HepG2 (cell line): ENCODE data around the gene MTHFSD.

Experiments
- EP300 ChIP-seq, 3 experiments: sonication (generic) in 1 of 3; formaldehyde crosslinking in 1 of 3; IDR thresholded peaks; 2 replicates each; pipeline versions ENCODE4 v1.5.1 to v1.6.1; 2011 to 2020; ENCODE audit warnings: low read depth in 2 of 3, low read length in 2 of 3, borderline replicate concordance in 1 of 3, improper control_type of control experiment in 1 of 3, mild to moderate bottlenecking in 1 of 3, missing genetic modification reagents in 1 of 3, moderate library complexity in 1 of 3
- KAT8 ChIP-seq: IDR thresholded peaks from 2 replicates; pipeline ENCODE4 v1.6.1; 2016; ENCODE audit warnings: missing genetic modification reagents, missing compliant biosample characterization
- POLR2A ChIP-seq, 2 experiments: IDR thresholded peaks; 2 replicates each; pipeline ENCODE4 v1.6.1; 2011; ENCODE audit warnings: low read depth in 2 of 2, low read length in 2 of 2, mild to moderate bottlenecking in 1 of 2, moderate library complexity in 1 of 2; ENCODE audit not compliant: insufficient read depth in 1 of 2
- POLR2AphosphoS5 ChIP-seq: IDR thresholded peaks from 2 replicates; pipeline ENCODE4 v1.6.1; 2012; ENCODE audit warnings: low read depth, low read length
- ZNF572 ChIP-seq: sonication (generic); formaldehyde crosslinking; IDR thresholded peaks from 2 replicates; pipeline ENCODE4 v1.5.1; 2020; ENCODE audit warnings: mild to moderate bottlenecking, missing genetic modification reagents
- TF ChIP-seq, protein P1 (sequence below): sonication (generic); formaldehyde crosslinking; IDR thresholded peaks from 2 replicates; pipeline ENCODE4 v1.5.0; 2020; ENCODE audit warnings: missing genetic modification reagents, mild to moderate bottlenecking, borderline replicate concordance

DNA sequence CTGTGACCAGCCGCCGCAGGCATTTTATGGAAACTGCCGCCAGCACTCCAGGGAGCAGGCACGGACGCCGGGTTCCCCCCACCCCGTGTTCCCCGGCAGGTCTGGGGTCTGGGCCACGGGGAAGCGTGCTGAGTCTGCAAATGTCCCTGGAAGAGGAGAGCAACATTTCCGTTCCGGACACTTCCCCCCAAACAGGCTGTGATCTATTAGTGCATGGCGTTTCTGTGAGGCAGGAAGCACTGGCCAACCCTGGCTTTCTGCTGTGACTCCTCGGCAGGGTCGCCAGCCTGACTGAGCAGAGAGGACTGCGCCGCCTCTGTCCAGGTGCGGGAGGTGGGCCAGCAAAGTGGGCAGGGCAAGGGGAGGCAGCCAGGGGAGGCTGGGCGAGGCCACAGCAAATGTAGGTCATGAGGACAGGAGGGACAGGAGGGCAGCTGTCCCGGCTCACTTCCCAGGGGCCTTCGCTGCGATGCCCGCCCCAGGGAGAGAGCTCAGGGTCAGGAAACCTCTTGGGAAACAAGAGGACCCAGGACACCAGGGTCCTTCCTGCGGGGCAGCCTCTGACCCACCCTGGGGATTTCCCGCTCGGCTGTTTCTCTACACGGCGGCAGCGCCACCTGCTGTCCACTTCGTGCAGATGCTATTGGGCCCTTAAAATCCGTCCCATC is 35.3 kb downstream of the MTHFSD start:
- TF ChIP-seq EP300 (IDR thresholded peaks at IDR 0.05; ENCODE audit: low read depth in 2 of 2, low read length in 2 of 2) (no peak), EP300 (CRISPR knock-in tag; IDR thresholded peaks at IDR 0.05; ENCODE audit: borderline replicate concordance) (no peak), POLR2A (IDR thresholded peaks at IDR 0.05; ENCODE audit: insufficient read depth in 1 of 2, low read depth in 2 of 2, low read length in 2 of 2) (no peak), POLR2AphosphoS5 (no peak), KAT8 (no peak), ZNF572 (no peak)
- TF ChIP-seq, protein P1, sequence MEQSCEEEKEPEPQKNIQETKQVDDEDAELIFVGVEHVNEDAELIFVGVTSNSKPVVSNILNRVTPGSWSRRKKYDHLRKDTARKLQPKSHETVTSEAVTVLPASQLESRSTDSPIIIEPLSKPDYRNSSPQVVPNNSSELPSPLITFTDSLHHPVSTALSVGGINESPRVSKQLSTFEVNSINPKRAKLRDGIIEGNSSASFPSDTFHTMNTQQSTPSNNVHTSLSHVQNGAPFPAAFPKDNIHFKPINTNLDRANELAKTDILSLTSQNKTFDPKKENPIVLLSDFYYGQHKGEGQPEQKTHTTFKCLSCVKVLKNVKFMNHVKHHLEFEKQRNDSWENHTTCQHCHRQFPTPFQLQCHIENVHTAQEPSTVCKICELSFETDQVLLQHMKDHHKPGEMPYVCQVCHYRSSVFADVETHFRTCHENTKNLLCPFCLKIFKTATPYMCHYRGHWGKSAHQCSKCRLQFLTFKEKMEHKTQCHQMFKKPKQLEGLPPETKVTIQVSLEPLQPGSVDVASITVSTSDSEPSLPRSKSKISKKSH (CRISPR knock-in tag): no peak
